Stimulated activated CD8-positive, alpha-beta memory T cell treated with anti-CD3 and anti-CD28 coated beads, Interleukin-12 subunit alpha, Interleukin-12 subunit beta, amount 100 ng/mL, for 24 hours (primary cell): ENCODE data around the gene RRP36.
"Not testable (repeated sequence)": the region's sequence is repeated elsewhere in the genome, so short reads cannot be mapped to it uniquely, and the experiment has no call there.

Source experiments
- DNase-seq: peaks from one replicate; pipeline ENCODE4 v3.0.0-alpha.2; 2020; ENCODE audit errors: extremely low read depth

Gene RRP36

GRCh38 chr6:43037706-43038105, 16.3 kb downstream of the RRP36 start:
- DNase-seq: no peak

GRCh38 chr6:43038727-43039126, 17.3 kb downstream of the RRP36 start:
- no peak for DNase-seq

DNA sequence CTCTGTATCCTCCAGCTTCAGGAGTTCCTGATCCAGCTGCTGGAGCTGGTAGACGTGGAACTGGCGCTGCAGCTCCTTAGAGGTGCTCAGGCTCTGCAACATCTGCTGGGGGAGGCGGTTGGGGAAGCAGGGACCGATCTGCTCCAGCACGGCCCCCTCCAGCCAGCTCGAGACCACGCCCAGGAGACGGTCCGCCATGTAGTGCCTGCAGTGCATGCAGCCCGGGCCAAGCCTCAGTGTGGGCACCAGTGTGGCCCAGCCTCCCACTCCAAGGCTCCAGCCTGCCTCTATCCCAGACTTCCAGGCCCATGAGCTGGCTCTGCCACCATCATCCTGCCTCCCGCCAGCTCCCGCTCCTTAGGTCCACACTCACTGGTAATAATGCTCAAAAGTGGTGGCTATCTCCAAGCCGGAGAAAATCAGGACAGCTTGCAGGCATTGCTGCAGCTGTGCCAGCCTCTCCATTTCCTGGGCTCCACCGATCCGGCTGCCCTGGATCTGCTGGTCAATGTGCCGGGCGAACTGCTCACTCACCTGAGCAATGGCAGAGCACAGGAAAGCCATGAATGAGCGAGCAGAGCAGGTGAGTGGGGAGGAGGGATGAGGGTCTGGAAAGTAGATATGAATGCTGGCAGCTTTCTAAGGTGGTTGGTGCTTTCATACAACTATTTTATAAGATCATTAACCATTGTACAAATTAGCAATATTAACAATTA, 19.3 kb downstream of the RRP36 start:
- no peak for DNase-seq

- not testable (repeated sequence) for DNase-seq
These were observed 20.1 kb downstream of the RRP36 start for GRCh38 chr6:43041475-43041874.

GRCh38 chr6:43043310-43043709, 21.9 kb downstream of the RRP36 start:
- no peak for DNase-seq

- DNase-seq: no peak
These were observed 24.0 kb downstream of the RRP36 start for GRCh38 chr6:43045371-43045930.

DNA sequence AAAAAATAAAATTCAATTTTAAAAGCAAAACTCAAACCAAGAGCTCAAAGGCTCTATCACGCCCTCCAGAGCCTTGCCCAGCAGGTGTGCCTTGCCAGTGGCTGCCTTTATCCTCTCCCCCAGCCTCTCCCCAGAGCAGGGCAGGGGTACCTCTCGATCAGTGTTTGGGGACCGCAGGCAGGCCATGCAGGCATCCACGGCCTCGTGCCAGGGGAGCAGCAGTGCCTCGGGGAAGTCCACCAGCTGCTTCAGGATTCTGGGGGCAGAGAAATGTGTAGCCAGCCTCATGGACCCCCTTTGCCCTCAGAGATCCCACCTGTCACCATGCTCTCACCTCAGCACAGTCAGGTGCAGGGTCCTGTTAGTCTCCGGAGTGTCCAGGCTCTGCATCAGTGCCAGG, 26.6 kb downstream of the RRP36 start:
- DNase-seq: no peak

- no peak for DNase-seq
These were observed 29.6 kb downstream of the RRP36 start for GRCh38 chr6:43050981-43051380.

DNA sequence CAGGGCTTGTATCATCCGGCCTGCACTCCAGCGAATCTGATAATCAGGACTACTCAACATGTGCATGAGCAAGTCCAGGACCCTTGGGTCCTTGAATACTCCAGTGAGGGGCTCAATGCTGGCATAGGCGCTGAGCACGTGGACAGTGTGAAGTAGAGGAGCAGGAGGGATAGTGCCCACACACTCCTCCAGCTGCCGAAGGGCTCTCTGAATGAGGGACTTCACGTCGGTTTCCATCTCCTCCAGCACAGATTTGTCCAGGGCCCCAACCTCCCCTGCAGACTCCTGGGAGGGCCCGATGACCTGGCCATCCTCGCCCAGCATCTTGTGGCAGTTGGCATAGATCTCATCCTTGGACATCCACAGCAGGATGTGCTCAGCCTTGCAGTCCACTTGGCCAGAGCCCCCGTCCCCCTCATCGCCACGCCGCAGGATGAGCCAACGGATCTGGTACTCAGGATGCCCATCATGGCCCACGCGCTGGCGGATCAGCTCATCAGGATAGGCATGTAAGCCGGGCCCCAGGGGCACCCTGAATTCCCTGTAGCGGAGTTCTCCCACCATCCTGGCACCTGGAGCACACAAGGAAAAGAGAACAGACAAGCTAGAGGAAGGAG, 30.9 kb downstream of the RRP36 start:
- DNase-seq: no peak

GRCh38 chr6:43052842-43053544, 31.6 kb downstream of the RRP36 start:
- no peak for DNase-seq

DNA sequence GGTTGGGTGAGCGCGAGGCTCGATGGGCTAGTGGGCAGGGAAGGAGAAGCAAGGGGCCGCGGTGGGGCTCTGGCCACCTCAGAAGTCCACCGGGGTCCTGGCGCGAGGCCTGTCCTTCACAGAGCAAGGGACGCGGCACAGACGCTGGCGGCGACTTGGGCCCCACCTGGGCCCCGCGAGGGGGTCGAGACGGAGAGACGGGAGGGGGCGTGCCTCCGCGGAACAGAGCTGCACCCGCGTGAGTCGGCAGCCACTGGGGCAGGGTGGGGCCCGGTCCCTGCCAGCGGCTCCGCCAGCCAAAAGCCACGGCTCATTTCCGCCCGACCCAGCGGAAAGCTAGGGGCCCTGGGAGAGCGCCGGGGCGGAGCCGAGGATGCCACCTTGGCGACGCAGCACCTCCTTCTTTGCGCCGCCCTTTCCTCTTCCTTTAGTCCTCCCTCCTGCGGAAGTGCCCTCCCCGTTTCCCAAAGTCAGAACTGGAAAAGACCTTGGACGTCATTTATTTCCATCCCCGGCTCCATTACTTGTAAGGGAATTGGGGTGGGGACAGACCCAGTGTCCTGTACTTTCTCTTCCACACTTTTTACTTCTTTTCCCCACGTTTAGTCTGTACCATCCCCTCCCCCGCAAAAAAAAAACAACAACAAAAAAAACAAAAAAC, 32.3 kb downstream of the RRP36 start, which contains the start of gene CUL7:
Gene CUL7 (minus strand): TSS at position 307 of the 661 bp plus-strand sequence. CDS start 1,063 bp downstream, outside the sequence.
- DNase-seq: peak; percentile 78

DNA sequence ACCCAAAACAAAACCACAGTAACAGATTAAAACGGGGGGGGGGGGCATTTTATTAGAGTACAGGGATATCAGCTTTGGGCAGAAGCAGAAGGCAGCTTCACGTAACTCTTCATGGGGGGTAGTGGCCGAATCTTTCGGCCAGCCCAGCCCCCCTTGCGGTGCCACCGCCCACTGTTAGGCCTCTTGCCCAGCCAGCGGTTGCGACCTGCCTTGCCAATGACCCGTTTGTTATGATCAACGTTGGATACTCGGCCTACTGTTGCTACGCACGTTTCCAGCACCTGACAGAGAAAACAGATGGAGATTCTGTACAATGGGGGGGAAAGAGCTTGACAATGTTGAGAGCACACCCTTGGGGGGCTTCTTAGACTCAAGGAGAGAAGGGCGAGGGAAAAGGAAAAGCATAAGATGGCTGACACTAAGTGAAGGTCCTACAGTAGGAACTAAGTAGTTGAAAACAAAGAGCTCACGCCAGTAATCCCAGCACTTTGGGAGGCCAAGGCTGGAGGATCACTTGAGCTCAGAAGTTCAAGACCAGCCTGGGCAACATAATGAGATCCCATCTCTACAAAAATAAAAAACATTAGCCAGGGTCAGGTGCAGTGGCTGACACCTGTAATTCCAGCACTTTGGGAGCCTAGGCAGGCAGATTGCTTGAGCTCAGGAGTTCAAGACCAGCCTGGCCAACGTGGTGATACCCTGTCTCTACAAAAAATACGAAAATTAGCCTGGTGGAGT, 33.0 kb downstream of the RRP36 start:
- DNase-seq: no peak

DNA sequence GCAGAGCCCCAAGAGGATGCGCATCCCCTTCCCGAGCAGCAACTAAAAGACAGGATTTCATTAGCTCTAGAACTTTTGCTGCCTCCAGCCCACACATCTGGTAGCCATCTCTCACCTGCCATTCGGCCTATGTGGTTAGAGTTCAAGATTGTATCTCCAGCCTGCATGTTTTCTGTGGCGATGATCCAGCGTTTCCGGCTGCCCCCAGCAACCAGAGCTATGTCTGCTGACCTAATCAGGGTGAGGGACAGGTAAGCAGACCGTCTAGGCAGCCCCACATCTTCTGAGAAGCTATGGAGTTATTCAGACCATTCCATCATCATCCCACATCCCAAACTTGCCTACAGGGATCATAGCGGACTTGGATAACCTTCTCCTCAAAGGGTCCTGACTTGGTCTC, 34.5 kb downstream of the RRP36 start:
- DNase-seq: no peak

- no peak for DNase-seq
These were observed 37.1 kb downstream of the RRP36 start for GRCh38 chr6:43058531-43058930.

DNA sequence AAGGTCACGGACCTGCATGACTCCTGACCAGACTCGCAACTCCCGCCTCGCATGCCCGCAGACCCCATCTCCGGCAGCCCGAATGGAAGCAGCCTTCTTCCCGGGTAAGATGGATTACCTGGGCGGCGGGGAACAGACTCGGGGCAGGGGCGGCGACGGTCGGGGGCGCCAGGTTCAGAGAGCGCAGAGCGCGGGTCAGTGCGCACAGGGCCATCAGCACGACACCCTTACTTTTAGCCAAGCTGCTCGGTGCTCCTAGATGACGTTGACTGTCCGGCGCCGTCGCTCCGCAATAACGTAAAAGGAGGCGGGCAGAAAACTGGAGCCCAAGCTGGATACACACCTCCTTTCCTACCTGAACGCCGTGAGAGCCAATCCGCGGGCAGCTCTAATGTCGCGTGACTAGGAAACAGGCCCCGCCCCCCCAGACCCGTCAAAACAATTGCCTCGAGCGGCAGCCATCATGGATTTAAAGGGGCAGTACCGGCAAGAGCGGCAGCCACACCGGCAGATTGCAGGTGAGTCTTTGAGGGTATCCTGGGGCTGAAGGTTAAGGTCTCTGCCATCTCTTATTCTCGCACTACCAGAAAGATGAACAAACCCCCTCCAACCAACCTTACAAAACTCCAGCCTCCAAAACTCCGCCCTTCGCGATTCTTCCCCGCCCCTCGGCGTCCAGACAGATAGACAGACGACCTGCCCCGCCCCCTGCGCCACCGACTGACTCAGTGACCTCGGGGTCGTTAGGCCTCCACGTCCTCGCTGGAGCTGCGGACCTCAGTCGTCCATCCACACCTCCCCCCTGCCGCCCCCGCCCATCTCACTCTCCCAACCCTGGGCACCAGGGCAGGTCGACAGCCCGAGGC, 38.0 kb downstream of the RRP36 start, which contains the start of the genes KLC4 and MRPL2:
Gene KLC4 (plus strand): TSS at position 464 of the 866 bp plus-strand sequence. CDS start 1,705 bp downstream, outside the sequence.
Gene MRPL2 (minus strand): TSS at position 267 of the 866 bp plus-strand sequence. CDS start 53 bp downstream, at position 214.
- peak; percentile 89 for DNase-seq

GRCh38 chr6:43060034-43060754, 38.8 kb downstream of the RRP36 start:
- DNase-seq: no peak

DNA sequence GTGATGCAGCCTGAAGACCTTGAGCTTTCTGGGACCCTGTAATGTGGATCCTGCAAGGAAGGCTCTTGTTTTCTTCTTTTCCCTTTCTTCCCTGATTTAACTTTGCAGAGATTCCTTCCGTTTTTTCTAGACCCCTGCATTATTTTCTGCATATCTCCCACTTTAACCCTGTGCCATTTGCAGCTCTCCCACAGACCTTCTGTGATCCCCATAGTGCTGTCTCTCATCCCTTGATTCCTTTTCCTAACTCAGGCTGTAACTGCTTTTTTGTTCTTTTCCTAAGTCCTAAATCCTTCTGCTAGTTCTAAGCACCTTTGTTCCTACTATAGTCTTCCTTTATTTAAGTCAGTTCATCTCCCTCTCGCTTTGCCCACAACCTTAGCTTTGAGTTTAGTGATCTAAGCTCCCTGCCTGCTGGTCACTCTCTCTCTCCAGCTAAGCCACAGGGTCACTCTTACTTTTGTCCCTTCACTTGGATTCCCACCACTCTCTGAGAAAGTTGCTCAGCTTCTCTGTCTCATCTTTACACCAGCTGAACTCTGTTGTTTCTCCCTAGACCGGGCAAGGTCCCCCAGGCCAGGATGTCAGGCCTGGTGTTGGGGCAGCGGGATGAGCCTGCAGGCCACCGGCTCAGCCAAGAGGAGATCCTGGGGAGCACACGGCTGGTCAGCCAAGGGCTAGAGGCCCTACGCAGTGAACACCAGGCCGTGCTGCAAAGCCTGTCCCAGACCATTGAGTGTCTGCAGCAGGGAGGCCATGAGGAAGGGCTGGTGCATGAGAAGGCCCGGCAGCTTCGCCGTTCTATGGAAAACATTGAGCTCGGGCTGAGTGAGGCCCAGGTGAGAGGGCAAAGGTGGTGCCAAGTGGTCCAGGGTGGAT, 39.6 kb downstream of the RRP36 start:
- DNase-seq: no peak

DNA sequence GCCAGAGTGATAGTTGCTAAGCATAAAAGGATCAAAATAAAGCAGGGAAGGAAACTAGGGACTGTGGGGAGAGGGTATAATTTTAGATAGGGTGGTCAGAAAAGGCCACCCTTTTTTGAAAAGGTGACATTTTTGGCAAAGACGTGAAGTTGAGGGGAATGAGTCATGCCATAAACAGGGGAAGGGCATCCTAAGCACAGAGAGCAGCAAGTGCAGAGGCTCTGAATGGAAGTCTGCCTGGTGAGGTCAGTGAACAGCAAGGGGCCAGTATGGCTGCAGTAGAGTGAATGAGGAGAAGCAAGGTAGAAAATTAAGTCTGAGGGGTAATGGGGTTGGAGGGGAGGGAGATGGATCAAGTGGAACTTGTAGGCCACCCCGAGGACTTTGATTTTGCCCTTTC, 40.4 kb downstream of the RRP36 start:
- DNase-seq: no peak
